ENCODE data around the gene TBC1D2. TPM values are rescaled to one million over a fixed set of nuclear protein-coding genes. Genes with fewer than 3 reads are reported as not detected.

The TBC1D2 gene
- total and polyA plus RNA-seq, 2 of the 4 experiments (the other 2 are of a cell fraction) = 36.9 to 62.7 TPM

DNA sequence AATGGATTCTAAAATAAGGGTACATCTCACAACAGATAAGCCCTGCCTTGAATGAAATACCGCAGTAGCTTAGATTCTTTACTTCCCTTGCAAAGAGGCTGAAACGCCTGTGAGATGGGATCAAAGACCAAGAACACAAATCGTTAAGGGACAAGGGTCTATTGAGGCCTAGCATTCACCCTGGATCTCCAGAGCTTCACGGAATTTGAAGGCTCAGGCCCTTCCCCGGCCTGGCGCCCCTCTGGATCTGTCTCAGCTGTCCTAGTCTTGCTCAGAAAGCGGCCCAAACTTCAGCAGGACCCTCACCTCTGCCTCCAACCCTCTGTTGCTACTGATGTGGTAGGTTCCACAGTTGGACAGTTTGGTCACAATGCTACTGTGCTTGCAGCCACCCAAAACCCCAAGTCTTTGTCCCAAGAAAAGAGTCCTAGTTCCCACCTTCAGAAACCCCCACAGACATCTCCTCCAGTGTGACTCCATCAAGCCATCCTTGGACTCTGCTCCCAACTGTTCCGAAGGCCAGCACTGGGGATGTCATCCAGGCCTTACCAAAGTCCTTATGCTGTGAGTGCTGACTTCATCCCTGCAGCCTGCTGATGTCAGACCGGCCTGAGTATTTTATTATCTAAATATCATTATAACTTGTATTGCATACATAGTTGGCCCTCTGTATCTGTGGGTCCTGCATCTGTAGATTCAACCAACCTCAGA is 72.4 kb downstream of the TBC1D2 start:
- 75% methylated on average over 2 of the region's 9 CpGs; no CpG with 5 or more reads in 1 of the 2 experiments for WGBS, 2 experiments (ENCODE audit: extremely low coverage in 2 of 2, insufficient read length in 1 of 2)
- no peak overlapping the region for H2BK120ac ChIP-seq (ENCODE audit: low read depth, low read length)
- no peaks in the 10 kb centered on the region for H4K20me1 ChIP-seq (ENCODE audit: insufficient read depth, low read length)
- no peak overlapping the region for H3K18ac ChIP-seq (ENCODE audit: low read depth, low read length)
- ATAC-seq (ENCODE audit: low read depth) (no peak), DNase-seq (no peak)
- in situ Hi-C loops (cut with MboI; ENCODE audit: low sequenced_read_pairs) = no loop called here
- H3K56ac ChIP-seq (ENCODE audit: extremely low read depth, insufficient read depth, low read length) = no peak overlapping the region
- no peaks in the 10 kb centered on the region for H3K36me3 ChIP-seq (ENCODE audit: control insufficient read depth, insufficient read depth, low read length)
- TF ChIP-seq POLR2A (IDR thresholded peaks at IDR 0.05; ENCODE audit: low read depth, low read length) = no peak
- H4K91ac ChIP-seq (ENCODE audit: insufficient read depth, low read depth, low read length) = no peak overlapping the region
- no peak overlapping the region for H4K5ac ChIP-seq (ENCODE audit: low read depth, low read length)
- H3K79me1 ChIP-seq (ENCODE audit: low read depth in 1 of 2, low read length in 2 of 2) = no peaks in the 10 kb centered on the region
- H3K4ac ChIP-seq (ENCODE audit: low read depth, low read length) = no peak overlapping the region
- H3K9ac ChIP-seq (ENCODE audit: low read depth, low read length) = no peak overlapping the region
- H4K8ac ChIP-seq (ENCODE audit: low read depth in 2 of 2, low read length in 2 of 2) = no peak overlapping the region
- intact Hi-C loops (cut with micrococcal nuclease) = no loop called here
- ChIA-PET CTCF (interaction anchor here (0.6 kb wide), 1 partner anchor 34 kb away, joined by 3 read pairs; no protein-coding TSS in a partner anchor), POLR2A (ENCODE audit: unreplicated experiment) (no interaction called here)
- no peak overlapping the region for H2BK15ac ChIP-seq (ENCODE audit: low read depth, low read length)
- H2AK5ac ChIP-seq (ENCODE audit: low read depth, low read length) = no peak overlapping the region
- H2AFZ ChIP-seq (replicated peaks; ENCODE audit: low read length, poor library complexity) = no peak overlapping the region
- H3K27me3 ChIP-seq (ENCODE audit: control insufficient read depth, insufficient read depth, low read length) = no peaks in the 10 kb centered on the region; the same call in 1 of the 2 replicates
- no peak overlapping the region for H3K23ac ChIP-seq (ENCODE audit: low read depth, low read length)
- no peak overlapping the region for H2AK9ac ChIP-seq (replicated peaks; ENCODE audit: low read depth, low read length, poor library complexity)
- no peak overlapping the region for H2BK20ac ChIP-seq (ENCODE audit: low read depth, low read length)
- no peaks in the 10 kb centered on the region for H3K4me1 ChIP-seq (ENCODE audit: control insufficient read depth, insufficient read depth, low read length)
- H3K14ac ChIP-seq (replicated peaks; ENCODE audit: low read depth, low read length) = no peak overlapping the region
- no peak overlapping the region for H3K4me3 ChIP-seq (ENCODE audit: insufficient read depth, low read depth, low read length)
- BruUV-seq (replicated peaks) = no TSS peak
- H3K27ac ChIP-seq (ENCODE audit: insufficient read depth, low read length) = no peak overlapping the region
- dilution Hi-C loops (cut with HindIII; ENCODE audit: low sequenced_read_pairs, unreplicated experiment) = no loop called here
- no peak overlapping the region for H3K4me2 ChIP-seq (ENCODE audit: low read depth, low read length)
- no peak overlapping the region for H2BK5ac ChIP-seq (ENCODE audit: low read depth, low read length, poor library complexity, severe bottlenecking)
- no peaks in the 10 kb centered on the region for H3K9me3 ChIP-seq (ENCODE audit: control insufficient read depth, insufficient read depth, low read length)
- H3K9me1 ChIP-seq (ENCODE audit: insufficient read depth, low read length) = 0 out of 2 replicates have a peak, but pooled peaks cover 5% of the 10 kb centered on the region

All from IMR-90 (cell line).